ENCODE results near the gene CPO.

- no peak for TF ChIP-seq CTCF (conservative IDR thresholded peaks at IDR 0.05; ENCODE audit: low read length)
- no peak for TF ChIP-seq EZH2phosphoT487 (IDR thresholded peaks at IDR 0.05; ENCODE audit: borderline replicate concordance, low read depth, low read length)
Observed at GRCh38 chr2:206915121-206915520, 24.2 kb upstream of the CPO start.
